ENCODE measurements around the gene FGFR4. TPM values are rescaled to one million over a fixed set of nuclear protein-coding genes. Genes with fewer than 3 reads are reported as not detected.
"Not testable (repeated sequence)": the region's sequence is repeated elsewhere in the genome, so short reads cannot be mapped to it uniquely, and the experiment has no call there.

FGFR4 gene
- total RNA-seq: 1 to 10 TPM; 1.7 to 2.4 TPM

GRCh38 chr5:177086654-177087397 lies at the start of gene FGFR4:
TSS of gene FGFR4 (plus strand) at chr5:177086915. CDS start at chr5:177089603, 2,688 bp downstream.
- H3K9me3 Mint-ChIP-seq: no peaks in the 10 kb centered on the region
- peak; percentile 85 for ATAC-seq (replicated peaks)
- peak within 1 kb of the TSS; percentile 25 for H3K27ac Mint-ChIP-seq
- no peaks in the 10 kb centered on the region for H3K36me3 Mint-ChIP-seq (ENCODE audit: low read depth)
- H3K4me3 Mint-ChIP-seq: peak within 1 kb of the TSS; percentile 67
- peaks cover 8% of the 10 kb centered on the region for H3K27me3 Mint-ChIP-seq
- peaks cover 5% of the 10 kb centered on the region for H3K4me1 Mint-ChIP-seq

GRCh38 chr5:177036921-177037320 lies 49.8 kb upstream of the FGFR4 start:
- Mint-ChIP-seq H3K9me3 (no peaks in the 10 kb centered on the region), H3K27me3 (no peaks in the 10 kb centered on the region), H3K27ac (no peak overlapping the region), H3K36me3 (ENCODE audit: low read depth) (peaks cover 46% of the 10 kb centered on the region), H3K4me1 (peaks cover 5% of the 10 kb centered on the region), H3K4me3 (no peak overlapping the region)
- ATAC-seq (replicated peaks): no peak

GRCh38 chr5:177040814-177041420 lies 45.8 kb upstream of the FGFR4 start:
- H3K4me1 Mint-ChIP-seq: peaks cover 5% of the 10 kb centered on the region
- peaks cover 59% of the 10 kb centered on the region for H3K36me3 Mint-ChIP-seq (ENCODE audit: low read depth)
- no peaks in the 10 kb centered on the region for H3K27me3 Mint-ChIP-seq
- peak; percentile 24 for ATAC-seq (replicated peaks)
- H3K27ac Mint-ChIP-seq: no peak overlapping the region
- H3K9me3 Mint-ChIP-seq: no peaks in the 10 kb centered on the region
- H3K4me3 Mint-ChIP-seq: no peak overlapping the region

DNA sequence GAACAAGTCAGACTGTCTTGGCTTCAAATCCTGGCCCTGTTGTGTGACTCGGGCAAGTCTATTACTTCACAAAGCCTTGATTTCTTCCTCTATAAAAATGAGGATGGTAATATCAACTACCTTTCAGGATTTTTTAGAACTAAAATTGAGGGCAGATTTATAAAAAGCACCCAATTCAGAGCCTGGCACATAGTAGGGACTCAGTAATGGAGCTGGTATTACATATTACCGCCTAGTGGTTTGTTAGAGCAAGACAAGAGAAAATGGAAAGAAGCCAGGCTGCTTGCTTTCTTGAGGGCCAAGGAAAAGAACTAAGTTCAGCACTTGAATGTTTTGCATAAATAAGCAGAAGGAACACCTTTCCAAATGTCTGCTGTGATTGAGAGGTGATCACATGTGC lies 44.8 kb upstream of the FGFR4 start:
- H3K4me1 Mint-ChIP-seq: peaks cover 5% of the 10 kb centered on the region
- H3K4me3 Mint-ChIP-seq: no peak overlapping the region
- H3K27ac Mint-ChIP-seq: peak overlapping the region; percentile 73
- H3K36me3 Mint-ChIP-seq (ENCODE audit: low read depth): peaks cover 62% of the 10 kb centered on the region
- no peaks in the 10 kb centered on the region for H3K27me3 Mint-ChIP-seq
- ATAC-seq (replicated peaks): no peak
- H3K9me3 Mint-ChIP-seq: no peaks in the 10 kb centered on the region

DNA sequence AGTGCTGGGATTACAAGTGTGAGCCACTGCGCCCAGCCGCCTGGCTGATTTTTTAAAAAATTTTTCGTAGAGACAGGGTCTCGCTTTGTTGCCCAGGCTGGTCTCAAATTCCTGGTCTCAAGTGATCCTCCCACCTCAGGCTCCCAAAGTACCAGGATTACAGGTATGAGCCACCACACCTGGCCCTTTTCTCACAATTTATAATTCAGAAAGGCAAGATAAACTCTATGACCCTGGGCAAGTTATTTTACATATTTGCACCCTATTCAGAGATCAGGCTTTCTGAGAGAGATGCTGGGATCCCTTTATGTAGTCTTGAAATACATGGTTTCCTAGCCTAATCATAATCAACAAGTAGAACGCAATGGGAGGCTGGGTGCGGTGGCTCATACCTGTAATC lies 43.6 kb upstream of the FGFR4 start:
- H3K27me3 Mint-ChIP-seq: no peaks in the 10 kb centered on the region
- peaks cover 73% of the 10 kb centered on the region for H3K36me3 Mint-ChIP-seq (ENCODE audit: low read depth)

DNA sequence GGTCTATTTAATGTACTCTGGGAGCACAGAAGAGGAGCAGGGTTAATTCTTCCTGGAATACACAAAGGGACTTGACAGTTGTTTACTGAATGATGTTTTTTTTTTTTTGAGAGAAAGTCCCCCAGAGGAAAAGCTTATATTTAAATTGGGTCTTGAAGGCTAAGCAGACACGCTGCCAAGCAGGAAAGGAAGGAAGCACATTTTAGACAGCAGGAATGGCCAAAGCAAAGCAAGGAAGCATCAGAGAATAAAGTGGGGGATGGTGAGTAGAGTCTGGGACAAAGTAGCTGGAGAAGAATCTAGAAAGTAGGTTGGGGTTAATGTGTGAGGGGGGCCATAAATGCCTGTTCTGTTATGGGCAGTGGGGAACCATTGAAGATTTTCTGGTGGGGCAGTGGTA lies 42.8 kb upstream of the FGFR4 start:
- Mint-ChIP-seq H3K4me3 (no peak overlapping the region), H3K27me3 (no peaks in the 10 kb centered on the region), H3K27ac (peak overlapping the region; percentile 19), H3K9me3 (no peaks in the 10 kb centered on the region), H3K36me3 (ENCODE audit: low read depth) (peaks cover 82% of the 10 kb centered on the region), H3K4me1 (peaks cover 5% of the 10 kb centered on the region)
- ATAC-seq (replicated peaks): no peak

More for the DNA sequence above, 43.6 kb upstream of the FGFR4 start:
- no peak for ATAC-seq (replicated peaks)
- peaks cover 5% of the 10 kb centered on the region for H3K4me1 Mint-ChIP-seq
- H3K4me3 Mint-ChIP-seq: no peak overlapping the region
- H3K27ac Mint-ChIP-seq: no peak overlapping the region
- no peaks in the 10 kb centered on the region for H3K9me3 Mint-ChIP-seq

DNA sequence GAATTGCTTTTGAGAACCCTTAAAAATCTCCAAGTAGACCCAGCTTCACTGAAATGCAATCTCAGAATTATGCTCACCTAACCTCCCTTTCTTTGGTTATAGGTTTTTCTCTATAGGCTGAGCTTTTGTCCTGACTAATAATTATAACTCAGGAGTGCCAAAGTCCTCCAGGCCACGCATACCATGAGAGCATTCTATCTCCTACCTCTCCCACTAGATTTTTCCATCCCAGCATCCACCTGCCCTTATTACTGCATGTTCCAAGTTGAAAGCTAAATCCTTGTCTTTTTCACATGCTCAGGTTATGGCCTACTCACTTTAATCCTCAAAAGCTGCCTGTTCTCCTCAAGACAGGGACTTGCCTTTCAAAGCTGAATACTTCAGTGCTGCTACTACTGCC lies 42.1 kb upstream of the FGFR4 start:
- no peaks in the 10 kb centered on the region for H3K9me3 Mint-ChIP-seq
- no peak for ATAC-seq (replicated peaks)

GRCh38 chr5:177045631-177046030 lies 41.1 kb upstream of the FGFR4 start:
- Mint-ChIP-seq H3K27ac (no peak overlapping the region), H3K36me3 (ENCODE audit: low read depth) (peaks cover 99% of the 10 kb centered on the region), H3K27me3 (no peaks in the 10 kb centered on the region)

More for the DNA sequence above, 42.1 kb upstream of the FGFR4 start:
- H3K4me3 Mint-ChIP-seq: no peak overlapping the region
- H3K27ac Mint-ChIP-seq: no peak overlapping the region
- H3K27me3 Mint-ChIP-seq: no peaks in the 10 kb centered on the region
- peaks cover 5% of the 10 kb centered on the region for H3K4me1 Mint-ChIP-seq
- peaks cover 89% of the 10 kb centered on the region for H3K36me3 Mint-ChIP-seq (ENCODE audit: low read depth)

DNA sequence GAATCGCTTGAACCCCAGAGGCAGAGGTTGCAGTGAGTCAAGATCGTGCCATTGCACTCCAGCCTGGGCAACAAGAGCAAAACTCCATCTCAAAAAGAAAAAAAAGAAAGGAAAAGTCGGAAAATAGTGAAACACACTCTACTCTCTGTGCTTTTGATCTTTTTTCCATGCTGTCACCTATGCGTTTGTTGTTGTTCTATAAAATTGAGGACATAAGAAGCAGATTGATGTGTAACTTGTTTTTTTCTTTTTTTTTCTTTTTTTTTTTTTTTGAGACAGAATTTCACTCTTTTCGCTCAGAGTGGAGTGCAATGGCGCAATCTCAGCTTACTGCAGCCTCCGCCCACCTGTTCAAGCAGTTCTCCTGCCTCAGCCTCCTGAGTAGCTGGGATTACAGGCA lies 38.2 kb upstream of the FGFR4 start:
- not testable (repeated sequence) for H3K27ac Mint-ChIP-seq; H3K4me1 Mint-ChIP-seq; H3K4me3 Mint-ChIP-seq; H3K27me3 Mint-ChIP-seq; H3K9me3 Mint-ChIP-seq; ATAC-seq (replicated peaks)
- peaks cover 99% of the 10 kb centered on the region for H3K36me3 Mint-ChIP-seq (ENCODE audit: low read depth)

More at GRCh38 chr5:177045631-177046030, 41.1 kb upstream of the FGFR4 start:
- Mint-ChIP-seq H3K4me1 (peaks cover 5% of the 10 kb centered on the region), H3K9me3 (no peaks in the 10 kb centered on the region), H3K4me3 (no peak overlapping the region)
- no peak for ATAC-seq (replicated peaks)

GRCh38 chr5:177049285-177049684 lies 37.4 kb upstream of the FGFR4 start:
- H3K9me3 Mint-ChIP-seq: no peaks in the 10 kb centered on the region
- H3K4me3 Mint-ChIP-seq: no peak overlapping the region
- ATAC-seq (replicated peaks): no peak
- H3K27me3 Mint-ChIP-seq: no peaks in the 10 kb centered on the region
- H3K4me1 Mint-ChIP-seq: no peaks in the 10 kb centered on the region
- H3K36me3 Mint-ChIP-seq (ENCODE audit: low read depth): peaks cover 97% of the 10 kb centered on the region
- H3K27ac Mint-ChIP-seq: no peak overlapping the region

- H3K36me3 Mint-ChIP-seq (ENCODE audit: low read depth): peaks cover 30% of the 10 kb centered on the region
- no peak for ATAC-seq (replicated peaks)
- H3K9me3 Mint-ChIP-seq: no peaks in the 10 kb centered on the region
- no peak overlapping the region for H3K27ac Mint-ChIP-seq
- H3K27me3 Mint-ChIP-seq: no peaks in the 10 kb centered on the region
- H3K4me3 Mint-ChIP-seq: no peak overlapping the region
- no peaks in the 10 kb centered on the region for H3K4me1 Mint-ChIP-seq
Observed at GRCh38 chr5:177064500-177065277, 22.0 kb upstream of the FGFR4 start.

DNA sequence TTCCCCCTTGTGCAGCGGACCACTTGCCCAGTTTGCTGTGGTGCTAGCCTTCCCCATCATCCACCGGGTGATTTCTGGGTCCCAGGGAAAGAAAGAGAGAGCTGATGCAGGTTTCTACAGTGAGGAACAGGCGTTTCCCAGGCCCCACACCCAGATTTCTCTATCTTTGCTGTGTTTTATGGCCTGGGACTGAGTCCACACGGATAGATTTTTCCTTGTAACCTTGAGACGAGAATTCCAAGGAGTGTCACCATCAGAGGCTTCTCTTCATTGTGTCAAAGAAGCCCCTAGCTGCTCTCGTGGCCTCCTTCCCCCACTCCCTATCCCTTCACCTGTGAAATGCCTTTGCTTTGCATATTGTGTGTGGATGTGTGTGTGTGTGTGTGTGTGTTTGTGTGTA lies 21.2 kb upstream of the FGFR4 start:
- Mint-ChIP-seq H3K27me3 (no peaks in the 10 kb centered on the region), H3K4me3 (no peak overlapping the region), H3K36me3 (ENCODE audit: low read depth) (peaks cover 28% of the 10 kb centered on the region), H3K9me3 (no peaks in the 10 kb centered on the region), H3K4me1 (no peaks in the 10 kb centered on the region), H3K27ac (no peak overlapping the region)
- no peak for ATAC-seq (replicated peaks)

- Mint-ChIP-seq H3K9me3 (no peaks in the 10 kb centered on the region), H3K27ac (no peak overlapping the region), H3K4me3 (no peak overlapping the region), H3K27me3 (no peaks in the 10 kb centered on the region), H3K36me3 (ENCODE audit: low read depth) (peaks cover 28% of the 10 kb centered on the region), H3K4me1 (no peaks in the 10 kb centered on the region)
- ATAC-seq (replicated peaks): no peak
Observed at GRCh38 chr5:177066224-177066623, 20.5 kb upstream of the FGFR4 start.

- Mint-ChIP-seq H3K4me3 (no peak overlapping the region), H3K27me3 (no peaks in the 10 kb centered on the region), H3K4me1 (peaks cover 5% of the 10 kb centered on the region), H3K36me3 (ENCODE audit: low read depth) (peaks cover 25% of the 10 kb centered on the region), H3K9me3 (no peaks in the 10 kb centered on the region), H3K27ac (no peak overlapping the region)
- no peak for ATAC-seq (replicated peaks)
Observed at GRCh38 chr5:177067503-177067902, 19.2 kb upstream of the FGFR4 start.

Measured in activated T-helper 17 cell treated with anti-CD3 and anti-CD28 coated beads, Interleukin-2, amount 50 U/mL, for 72 hours (primary cell).